ENCODE measurements around the gene PLA2G4F.

PLA2G4F gene

DNA sequence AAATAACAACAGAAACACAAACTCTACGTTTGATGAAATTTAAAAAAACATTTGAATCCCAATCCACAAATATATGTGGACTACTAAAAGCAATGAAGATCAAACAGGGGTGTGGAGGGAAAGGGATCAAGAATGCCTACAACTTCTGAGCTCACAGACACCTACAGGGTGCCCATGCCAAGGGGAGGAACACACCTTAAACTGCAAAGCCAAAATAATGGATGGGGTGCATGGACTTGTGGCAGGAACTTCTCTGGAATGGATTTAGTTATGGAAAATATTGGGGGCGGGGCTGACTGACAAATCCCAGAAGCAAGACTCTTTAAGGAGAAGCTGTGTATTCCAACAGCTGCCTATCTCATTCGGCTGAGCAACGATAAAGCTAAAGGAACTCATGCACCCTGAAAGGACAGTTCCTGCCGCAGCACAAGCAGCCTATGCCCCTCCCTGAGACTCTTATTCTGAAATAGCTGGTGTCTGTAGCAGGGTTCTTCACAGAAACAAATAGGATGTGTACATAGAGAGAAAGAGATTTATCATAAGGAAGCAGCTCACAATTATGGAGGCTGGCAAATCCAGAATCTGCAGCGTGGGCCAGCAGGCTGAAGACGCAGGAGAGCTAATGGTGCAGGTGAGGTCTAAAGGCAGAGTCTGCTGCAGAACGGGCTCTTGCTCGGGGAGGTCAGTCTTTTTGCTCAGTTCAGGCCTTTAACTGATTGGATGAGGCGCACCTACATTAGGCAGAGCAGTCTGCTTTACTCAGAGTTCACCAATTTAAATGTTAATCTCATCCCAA lies 37.6 kb downstream of the PLA2G4F start:
- Histone ChIP-seq H3K4me1 (ENCODE audit: control insufficient read depth, insufficient read depth, low read length) (peaks cover 12% of the 10 kb centered on the region), H3K4me3 (ENCODE audit: low read length) (no peak overlapping the region), H3K27me3 (ENCODE audit: control insufficient read depth, insufficient read depth, low read length) (no peaks in the 10 kb centered on the region), H3K9me3 (ENCODE audit: control insufficient read depth, low read length) (no peaks in the 10 kb centered on the region), H3K9ac (ENCODE audit: low read length) (no peak overlapping the region), H3K36me3 (ENCODE audit: control insufficient read depth, insufficient read depth, low read length) (no peaks in the 10 kb centered on the region)

DNA sequence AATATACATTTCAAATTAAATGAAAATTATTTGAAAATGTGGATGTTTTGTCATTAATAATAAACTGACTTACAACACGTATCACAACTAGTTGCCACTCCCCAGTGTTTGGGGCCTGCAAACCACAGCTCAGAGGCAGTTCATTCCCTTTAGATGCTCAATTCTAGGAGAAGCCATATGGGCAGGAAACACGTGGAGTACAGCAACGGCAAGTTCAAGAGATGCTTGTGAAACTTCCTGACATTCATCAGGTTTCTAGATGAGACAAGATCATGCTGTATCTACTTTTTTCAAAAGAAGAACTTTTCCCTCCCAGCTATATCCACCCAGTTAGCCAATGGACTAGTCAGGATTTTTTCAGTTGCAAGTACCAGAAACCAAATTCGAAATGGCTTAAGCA lies 44.5 kb downstream of the PLA2G4F start:
- Histone ChIP-seq H3K36me3 (ENCODE audit: control insufficient read depth, insufficient read depth, low read length) (no peaks in the 10 kb centered on the region), H3K9ac (ENCODE audit: low read length) (no peak overlapping the region), H3K9me3 (ENCODE audit: control insufficient read depth, low read length) (no peaks in the 10 kb centered on the region), H3K4me3 (ENCODE audit: low read length) (no peak overlapping the region), H3K4me1 (ENCODE audit: control insufficient read depth, insufficient read depth, low read length) (peaks cover 19% of the 10 kb centered on the region), H3K27me3 (ENCODE audit: control insufficient read depth, insufficient read depth, low read length) (no peaks in the 10 kb centered on the region)

- peaks cover 24% of the 10 kb centered on the region for H3K4me1 ChIP-seq (ENCODE audit: control insufficient read depth, insufficient read depth, low read length)
- H3K9me3 ChIP-seq (ENCODE audit: control insufficient read depth, low read length): no peaks in the 10 kb centered on the region
- no peak overlapping the region for H3K9ac ChIP-seq (ENCODE audit: low read length)
- H3K4me3 ChIP-seq (ENCODE audit: low read length): no peak overlapping the region
- H3K27me3 ChIP-seq (ENCODE audit: control insufficient read depth, insufficient read depth, low read length): no peaks in the 10 kb centered on the region
- H3K36me3 ChIP-seq (ENCODE audit: control insufficient read depth, insufficient read depth, low read length): no peaks in the 10 kb centered on the region
These were observed 46.1 kb downstream of the PLA2G4F start for GRCh38 chr15:42110367-42110766.

GRCh38 chr15:42108806-42109205 lies 47.6 kb downstream of the PLA2G4F start:
- Histone ChIP-seq H3K4me1 (ENCODE audit: control insufficient read depth, insufficient read depth, low read length) (peaks cover 27% of the 10 kb centered on the region), H3K36me3 (ENCODE audit: control insufficient read depth, insufficient read depth, low read length) (no peaks in the 10 kb centered on the region), H3K4me3 (ENCODE audit: low read length) (no peak overlapping the region), H3K27me3 (ENCODE audit: control insufficient read depth, insufficient read depth, low read length) (no peaks in the 10 kb centered on the region), H3K9ac (ENCODE audit: low read length) (no peak overlapping the region), H3K9me3 (ENCODE audit: control insufficient read depth, low read length) (no peaks in the 10 kb centered on the region)

DNA sequence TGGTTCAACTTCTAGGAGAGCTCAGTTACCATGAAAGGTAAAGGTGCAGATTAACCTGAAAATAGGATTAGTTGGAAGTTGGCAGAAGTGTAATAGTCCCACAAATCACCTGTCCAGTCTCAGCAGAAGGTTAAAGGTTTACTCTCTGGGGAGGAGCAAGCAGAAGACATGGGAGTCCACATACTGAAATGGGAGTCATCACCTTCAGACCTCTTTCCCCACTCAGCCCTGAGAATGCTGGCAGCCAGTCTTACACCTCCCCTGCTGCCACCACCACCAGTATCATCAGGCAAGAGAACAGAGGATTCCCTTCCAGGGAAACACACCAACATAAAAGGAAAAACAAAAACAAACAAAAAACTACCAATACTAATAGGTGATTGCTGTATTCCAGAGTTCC lies 48.2 kb downstream of the PLA2G4F start:
- Histone ChIP-seq H3K9me3 (ENCODE audit: control insufficient read depth, low read length) (no peaks in the 10 kb centered on the region), H3K36me3 (ENCODE audit: control insufficient read depth, insufficient read depth, low read length) (no peaks in the 10 kb centered on the region), H3K4me3 (ENCODE audit: low read length) (no peak overlapping the region), H3K27me3 (ENCODE audit: control insufficient read depth, insufficient read depth, low read length) (no peaks in the 10 kb centered on the region), H3K4me1 (ENCODE audit: control insufficient read depth, insufficient read depth, low read length) (peaks cover 27% of the 10 kb centered on the region), H3K9ac (ENCODE audit: low read length) (no peak overlapping the region)

- Histone ChIP-seq H3K27me3 (ENCODE audit: control insufficient read depth, insufficient read depth, low read length) (no peaks in the 10 kb centered on the region), H3K9me3 (ENCODE audit: control insufficient read depth, low read length) (no peaks in the 10 kb centered on the region), H3K4me1 (ENCODE audit: control insufficient read depth, insufficient read depth, low read length) (peaks cover 25% of the 10 kb centered on the region), H3K9ac (ENCODE audit: low read length) (no peak overlapping the region), H3K36me3 (ENCODE audit: control insufficient read depth, insufficient read depth, low read length) (no peaks in the 10 kb centered on the region), H3K4me3 (ENCODE audit: low read length) (no peak overlapping the region)
These were observed 49.0 kb downstream of the PLA2G4F start for GRCh38 chr15:42107473-42107872.

- Histone ChIP-seq H3K4me3 (ENCODE audit: low read length) (no peak overlapping the region), H3K27me3 (ENCODE audit: control insufficient read depth, insufficient read depth, low read length) (no peaks in the 10 kb centered on the region), H3K36me3 (ENCODE audit: control insufficient read depth, insufficient read depth, low read length) (no peaks in the 10 kb centered on the region), H3K9me3 (ENCODE audit: control insufficient read depth, low read length) (no peaks in the 10 kb centered on the region), H3K4me1 (ENCODE audit: control insufficient read depth, insufficient read depth, low read length) (peaks cover 20% of the 10 kb centered on the region), H3K9ac (ENCODE audit: low read length) (no peak overlapping the region)
These were observed 50.1 kb downstream of the PLA2G4F start for GRCh38 chr15:42106288-42106687.

DNA sequence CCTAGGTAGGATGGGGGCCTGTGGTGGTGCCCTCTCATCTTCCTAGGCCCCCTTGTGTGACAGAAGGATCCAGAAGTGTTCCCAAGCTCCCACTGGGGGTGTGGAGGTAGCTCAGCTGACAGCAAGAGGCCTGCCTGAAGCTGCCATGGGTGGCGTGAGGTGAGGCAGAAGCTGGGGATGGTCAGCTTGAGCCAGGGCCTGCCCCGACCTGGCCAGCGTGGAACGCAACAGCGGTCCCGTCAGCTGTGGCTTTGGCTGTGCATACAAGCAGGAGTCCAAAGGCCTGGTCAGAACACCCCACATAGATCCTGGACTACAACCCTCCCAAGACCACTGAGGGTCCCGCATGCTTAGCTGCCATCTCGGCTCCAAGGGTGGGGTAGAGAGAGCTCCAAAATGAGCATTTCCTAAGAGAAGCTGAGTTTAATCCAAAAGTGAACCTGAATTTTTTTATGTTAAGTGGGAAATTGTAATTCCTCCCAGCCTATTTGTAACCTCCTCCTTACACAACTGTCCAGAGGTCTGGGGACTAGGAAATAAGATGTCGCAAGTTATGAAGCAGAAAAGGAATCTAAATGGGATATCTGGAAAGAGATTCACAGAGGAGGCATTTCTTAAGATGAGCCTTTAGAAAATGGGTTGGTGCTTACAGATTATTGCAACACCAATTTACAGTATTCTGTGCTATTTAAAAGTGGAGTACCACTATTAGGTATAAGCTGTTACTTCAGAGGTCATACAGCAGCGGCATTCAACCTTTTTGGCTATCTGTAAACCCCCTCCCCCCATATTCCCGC lies 52.1 kb downstream of the PLA2G4F start:
- Histone ChIP-seq H3K27me3 (ENCODE audit: control insufficient read depth, insufficient read depth, low read length) (no peaks in the 10 kb centered on the region), H3K9me3 (ENCODE audit: control insufficient read depth, low read length) (no peaks in the 10 kb centered on the region), H3K9ac (ENCODE audit: low read length) (no peak overlapping the region), H3K4me3 (ENCODE audit: low read length) (no peak overlapping the region), H3K4me1 (ENCODE audit: control insufficient read depth, insufficient read depth, low read length) (peaks cover 27% of the 10 kb centered on the region), H3K36me3 (ENCODE audit: control insufficient read depth, insufficient read depth, low read length) (no peaks in the 10 kb centered on the region)

DNA sequence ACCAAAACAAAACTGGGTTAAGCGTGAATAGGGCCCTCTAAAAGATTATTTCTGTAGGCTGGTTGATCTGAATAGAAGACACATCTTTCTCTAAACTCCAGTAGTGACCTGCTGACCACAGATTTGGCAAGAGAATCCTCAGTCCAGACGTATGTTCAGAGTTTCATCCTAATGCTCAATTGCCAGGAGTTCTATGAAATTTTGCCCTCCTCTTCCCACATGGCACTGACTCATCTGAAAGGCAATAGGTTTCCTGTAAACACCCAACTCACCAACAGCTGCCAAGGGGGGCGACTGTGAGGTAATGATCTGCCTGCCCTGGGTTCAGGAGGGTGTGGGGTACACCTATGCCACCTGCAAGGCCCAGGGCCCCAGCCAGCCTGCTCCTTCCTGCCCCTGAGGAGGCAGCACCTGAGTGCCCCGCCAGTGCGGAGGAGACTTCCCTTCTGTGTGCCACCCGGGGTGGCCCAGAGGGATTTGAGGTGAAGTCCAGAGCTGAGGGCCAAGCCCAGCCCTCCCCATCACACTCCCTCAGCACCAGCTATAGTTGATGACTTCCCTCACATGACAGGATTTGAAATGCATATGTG lies 53.7 kb downstream of the PLA2G4F start:
- Histone ChIP-seq H3K9ac (ENCODE audit: low read length) (no peak overlapping the region), H3K4me1 (ENCODE audit: control insufficient read depth, insufficient read depth, low read length) (peaks cover 27% of the 10 kb centered on the region), H3K27me3 (ENCODE audit: control insufficient read depth, insufficient read depth, low read length) (no peaks in the 10 kb centered on the region), H3K4me3 (ENCODE audit: low read length) (no peak overlapping the region), H3K36me3 (ENCODE audit: control insufficient read depth, insufficient read depth, low read length) (no peaks in the 10 kb centered on the region), H3K9me3 (ENCODE audit: control insufficient read depth, low read length) (no peaks in the 10 kb centered on the region)

DNA sequence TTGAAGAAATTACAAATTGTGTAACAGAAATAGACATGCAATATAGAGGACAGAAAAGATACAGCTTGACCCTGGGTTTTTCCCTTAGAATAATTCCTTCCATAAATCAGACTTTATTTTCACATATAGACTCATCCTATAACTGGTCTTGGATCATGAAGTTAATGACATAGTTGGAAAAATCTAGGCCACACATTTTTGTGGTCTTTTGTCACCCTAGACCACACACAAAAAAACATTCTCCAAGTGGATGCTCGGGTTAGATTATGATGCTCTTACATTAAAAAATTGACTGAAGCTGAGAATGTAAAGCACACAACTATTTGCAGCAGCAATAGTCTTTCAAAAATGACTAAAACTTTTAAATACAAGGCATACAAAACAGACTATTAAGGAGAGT lies 54.6 kb downstream of the PLA2G4F start:
- Histone ChIP-seq H3K36me3 (ENCODE audit: control insufficient read depth, insufficient read depth, low read length) (no peaks in the 10 kb centered on the region), H3K27me3 (ENCODE audit: control insufficient read depth, insufficient read depth, low read length) (no peaks in the 10 kb centered on the region), H3K4me1 (ENCODE audit: control insufficient read depth, insufficient read depth, low read length) (peaks cover 23% of the 10 kb centered on the region), H3K9ac (ENCODE audit: low read length) (no peak overlapping the region), H3K9me3 (ENCODE audit: control insufficient read depth, low read length) (no peaks in the 10 kb centered on the region), H3K4me3 (ENCODE audit: low read length) (no peak overlapping the region)

DNA sequence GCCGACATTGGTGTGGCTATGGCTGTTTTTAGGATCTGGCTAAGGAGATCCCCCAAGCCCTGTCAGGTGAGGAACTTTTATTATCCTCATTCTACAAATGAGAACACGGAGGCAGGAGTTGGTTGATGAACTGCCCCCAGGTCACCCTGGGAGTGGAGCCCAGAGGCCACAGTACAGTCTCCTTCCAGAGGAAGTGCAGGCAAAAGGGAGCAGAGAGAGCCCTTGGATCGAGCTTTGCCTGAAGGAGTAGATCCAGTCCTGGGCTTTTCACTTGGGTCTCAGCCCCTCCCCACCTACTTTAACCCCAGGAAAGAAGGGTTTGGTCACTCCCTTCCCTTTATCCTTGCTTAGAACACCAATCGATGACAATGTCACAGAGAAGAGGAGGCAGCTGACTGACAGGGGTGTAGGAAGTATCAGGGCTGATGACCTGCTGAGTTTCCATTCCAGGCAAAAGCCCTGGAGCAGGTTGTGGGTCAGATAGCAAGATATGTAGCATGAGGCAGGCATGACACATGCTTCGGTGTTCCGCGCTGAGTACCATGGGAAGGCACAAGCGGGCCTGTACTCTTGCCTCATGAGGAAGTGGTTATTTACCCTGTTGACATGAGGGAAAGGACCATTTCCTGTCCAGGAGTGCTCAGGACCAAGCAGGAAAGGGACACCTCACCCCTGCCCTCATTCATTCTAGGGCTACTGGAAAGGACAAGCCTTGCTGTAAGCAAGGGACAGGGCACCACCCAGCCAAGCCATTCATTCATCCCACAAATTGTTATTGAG lies 56.2 kb downstream of the PLA2G4F start:
- Histone ChIP-seq H3K9ac (ENCODE audit: low read length) (no peak overlapping the region), H3K36me3 (ENCODE audit: control insufficient read depth, insufficient read depth, low read length) (no peaks in the 10 kb centered on the region), H3K4me3 (ENCODE audit: low read length) (no peak overlapping the region), H3K4me1 (ENCODE audit: control insufficient read depth, insufficient read depth, low read length) (peaks cover 17% of the 10 kb centered on the region), H3K9me3 (ENCODE audit: control insufficient read depth, low read length) (no peaks in the 10 kb centered on the region), H3K27me3 (ENCODE audit: control insufficient read depth, insufficient read depth, low read length) (no peaks in the 10 kb centered on the region)

Measured in mucosa of stomach (tissue), 1 donor.